Naive B cell (primary cell): ENCODE results near the gene CHIC2. TPM values are rescaled to one million over a fixed set of nuclear protein-coding genes. Genes with fewer than 3 reads are reported as not detected.

Experiments used
- ATAC-seq, 2 donors: fragments of 150-1000 bp; cut with Tn5 transposase; 2 replicates each; pipeline ENCODE4 v1.10.0; 2021; ENCODE audit warnings: low read depth in 2 of 2, mild to moderate bottlenecking in 2 of 2, moderate library complexity in 2 of 2
- DNase-seq: peaks from one replicate; pipeline ENCODE4 v3.0.0; 2022
- H3K27ac Mint-ChIP-seq, 6 donors: one replicate each; pipeline ENCODE4 v1.8.0; 2020 to 2022; ENCODE audit warnings: mild to moderate bottlenecking in 6 of 6, mixed read lengths in 6 of 6, moderate library complexity in 5 of 6, inconsistent platforms in 2 of 6
- H3K27me3 Mint-ChIP-seq, 3 donors: one replicate each; pipeline ENCODE4 v1.8.0; 2021 to 2022; ENCODE audit warnings: mixed read lengths in 3 of 3, mild to moderate bottlenecking in 1 of 3
- H3K36me3 Mint-ChIP-seq, 2 donors: one replicate each; pipeline ENCODE4 v1.8.0; 2020 to 2022; ENCODE audit warnings: mixed read lengths in 2 of 2, inconsistent platforms in 1 of 2, mild to moderate bottlenecking in 1 of 2
- H3K4me1 Mint-ChIP-seq, 3 donors: one replicate each; pipeline ENCODE4 v1.8.0; 2020 to 2022; ENCODE audit warnings: mixed read lengths in 3 of 3, inconsistent platforms in 1 of 3, mild to moderate bottlenecking in 1 of 3, moderate library complexity in 1 of 3
- H3K4me3 Mint-ChIP-seq, 8 donors: one replicate each; pipeline ENCODE4 v1.8.0; 2020 to 2022; ENCODE audit warnings: mild to moderate bottlenecking in 8 of 8, mixed read lengths in 8 of 8, moderate library complexity in 8 of 8, inconsistent platforms in 2 of 8
- H3K9me3 Mint-ChIP-seq, 7 donors: one replicate each; pipeline ENCODE4 v1.8.0; 2020 to 2022; ENCODE audit warnings: mixed read lengths in 7 of 7, mild to moderate bottlenecking in 5 of 7, inconsistent platforms in 2 of 7, moderate library complexity in 1 of 7
- polyA plus RNA-seq, 6 donors: library from polyadenylated mRNA; unstranded; fragments of 300-500 nt; fragmentation: Illumina TruSeq; gene quantifications; one replicate each; pipeline ENCODE4 v1.2.3, GENCODE V29; 2021; ENCODE audit warnings: low read depth in 6 of 6

The CHIC2 gene
- polyA plus RNA-seq, 6 donors from 2014 or later: 56.6 to 81.9 (median 63.5) TPM

DNA sequence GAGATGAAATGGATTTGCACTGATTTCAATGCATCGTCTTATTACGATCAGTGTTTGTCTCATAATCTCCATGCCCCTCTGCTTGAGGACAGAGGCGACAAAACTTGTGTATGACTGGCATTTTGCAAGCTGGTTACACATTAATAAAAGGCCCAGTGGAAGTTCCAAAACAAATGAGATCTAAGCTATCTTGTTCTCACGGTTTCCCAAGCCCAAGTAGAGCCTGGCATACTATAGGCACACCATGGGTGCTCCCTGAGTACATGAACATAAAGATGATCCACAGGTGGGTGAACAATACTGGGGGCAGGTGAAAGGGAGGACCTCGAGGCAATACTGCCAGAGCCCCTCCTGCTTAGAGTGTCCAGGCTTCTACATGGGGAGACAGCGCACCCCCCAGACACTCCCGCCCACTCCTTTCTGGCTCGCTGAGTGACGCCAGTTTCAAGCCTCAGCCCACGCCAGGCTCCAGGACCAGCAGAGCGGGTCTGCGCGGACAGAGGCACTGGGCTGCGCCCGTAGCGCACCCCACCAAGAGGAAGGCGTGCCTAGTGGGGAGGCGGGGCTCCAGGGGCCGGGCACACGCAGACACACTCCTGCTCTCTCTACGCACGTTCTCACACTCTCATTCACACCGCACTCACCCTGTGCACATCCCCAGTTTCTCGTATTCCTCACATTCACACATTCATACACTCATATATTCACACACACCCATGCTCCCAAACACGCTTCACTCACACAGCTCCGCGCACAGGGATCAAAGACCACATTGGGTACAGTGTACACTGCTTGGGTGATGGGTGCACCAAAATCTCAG, 26.6 kb upstream of the CHIC2 start:
- H3K4me3 Mint-ChIP-seq: peak overlapping the region; percentile 0 to 93 (median 86)
- H3K9me3 Mint-ChIP-seq: peaks cover 3 to 16% (median 5%) of the 10 kb centered on the region in 7 donors
- no peak for DNase-seq
- peaks cover 0 to 18% of the 10 kb centered on the region in 2 donors for H3K36me3 Mint-ChIP-seq
- H3K27ac Mint-ChIP-seq: peak overlapping the region in 1 of 6 donors; percentile 18
- H3K27me3 Mint-ChIP-seq: peaks cover 73 to 83% (median 76%) of the 10 kb centered on the region in 3 donors
- peaks cover 22 to 35% (median 34%) of the 10 kb centered on the region in 3 donors for H3K4me1 Mint-ChIP-seq
- peak; percentile 37 to 45 for ATAC-seq

- Mint-ChIP-seq H3K27me3 (peaks cover 70 to 77% (median 70%) of the 10 kb centered on the region in 3 donors), H3K4me3 (no peak overlapping the region), H3K36me3 (peaks cover 0 to 18% of the 10 kb centered on the region in 2 donors), H3K27ac (no peak overlapping the region), H3K9me3 (peaks cover 2 to 16% (median 5%) of the 10 kb centered on the region in 7 donors), H3K4me1 (peaks cover 22 to 33% (median 30%) of the 10 kb centered on the region in 3 donors)
- no peak for DNase-seq
- ATAC-seq: no peak
Measured at GRCh38 chr4:54090404-54090803, 26.0 kb upstream of the CHIC2 start.

- H3K27me3 Mint-ChIP-seq: peaks cover 65 to 72% (median 65%) of the 10 kb centered on the region in 3 donors
Measured at GRCh38 chr4:54089875-54090274, 25.5 kb upstream of the CHIC2 start.

DNA sequence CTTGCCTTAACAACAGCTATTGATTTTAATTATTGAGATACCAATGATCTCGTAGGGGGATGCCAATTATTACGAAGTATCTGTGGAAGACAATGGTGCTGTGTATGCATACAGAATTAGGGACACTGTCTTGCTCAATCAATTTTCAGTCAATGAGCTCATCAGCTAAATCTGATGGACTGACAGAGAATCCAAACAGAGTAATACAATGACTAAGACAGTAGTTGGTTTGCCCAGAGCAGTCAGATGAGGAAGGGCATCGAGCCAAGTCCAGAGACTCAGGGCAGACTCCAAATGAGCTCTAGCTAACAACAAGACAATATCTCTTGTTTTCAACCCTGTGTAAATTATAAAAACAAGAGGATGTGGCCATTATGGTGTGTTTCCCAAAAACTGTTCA, 20.9 kb upstream of the CHIC2 start:
- H3K27ac Mint-ChIP-seq: no peak overlapping the region
- no peak overlapping the region for H3K4me3 Mint-ChIP-seq
- H3K4me1 Mint-ChIP-seq: no peaks in the 10 kb centered on the region
- ATAC-seq: no peak
- H3K27me3 Mint-ChIP-seq: peaks cover 33 to 49% (median 46%) of the 10 kb centered on the region in 3 donors
- peaks cover 0 to 8% of the 10 kb centered on the region in 2 donors for H3K36me3 Mint-ChIP-seq
- DNase-seq: no peak
- H3K9me3 Mint-ChIP-seq: peaks cover 0 to 5% (median 0%) of the 10 kb centered on the region in 7 donors

More at GRCh38 chr4:54089875-54090274, 25.5 kb upstream of the CHIC2 start:
- no peak overlapping the region for H3K27ac Mint-ChIP-seq
- DNase-seq (no peak), ATAC-seq (no peak)
- H3K4me1 Mint-ChIP-seq: peaks cover 22 to 32% (median 29%) of the 10 kb centered on the region in 3 donors
- peak overlapping the region in 1 of 8 donors; percentile 24 for H3K4me3 Mint-ChIP-seq
- peaks cover 1 to 16% (median 5%) of the 10 kb centered on the region in 7 donors for H3K9me3 Mint-ChIP-seq
- peaks cover 0 to 18% of the 10 kb centered on the region in 2 donors for H3K36me3 Mint-ChIP-seq

DNA sequence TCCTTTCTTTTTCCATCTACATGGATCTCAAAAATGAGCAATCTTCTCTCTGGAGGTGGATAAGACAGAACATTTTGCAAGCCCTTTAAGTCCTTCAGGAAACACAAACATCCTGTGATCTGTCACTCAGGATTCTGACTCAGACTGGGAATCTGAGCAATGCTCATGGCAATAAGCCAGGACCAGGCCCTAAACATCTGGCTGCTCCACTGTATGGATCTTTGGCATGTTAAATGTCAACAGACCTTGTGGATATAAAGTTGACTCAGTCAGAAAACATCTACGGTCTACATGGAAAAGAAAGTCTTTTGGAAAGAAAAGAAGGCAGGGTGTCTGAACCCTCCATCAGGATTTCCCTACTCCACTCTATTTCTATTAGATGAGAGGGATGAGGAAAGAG, 17.8 kb upstream of the CHIC2 start:
- DNase-seq (no peak), ATAC-seq (no peak)
- no peaks in the 10 kb centered on the region for H3K4me1 Mint-ChIP-seq
- no peak overlapping the region for H3K4me3 Mint-ChIP-seq
- H3K36me3 Mint-ChIP-seq: no peaks in the 10 kb centered on the region
- peaks cover 0 to 2% (median 0%) of the 10 kb centered on the region in 7 donors for H3K9me3 Mint-ChIP-seq
- peaks cover 15 to 46% (median 39%) of the 10 kb centered on the region in 3 donors for H3K27me3 Mint-ChIP-seq
- H3K27ac Mint-ChIP-seq: no peak overlapping the region

DNA sequence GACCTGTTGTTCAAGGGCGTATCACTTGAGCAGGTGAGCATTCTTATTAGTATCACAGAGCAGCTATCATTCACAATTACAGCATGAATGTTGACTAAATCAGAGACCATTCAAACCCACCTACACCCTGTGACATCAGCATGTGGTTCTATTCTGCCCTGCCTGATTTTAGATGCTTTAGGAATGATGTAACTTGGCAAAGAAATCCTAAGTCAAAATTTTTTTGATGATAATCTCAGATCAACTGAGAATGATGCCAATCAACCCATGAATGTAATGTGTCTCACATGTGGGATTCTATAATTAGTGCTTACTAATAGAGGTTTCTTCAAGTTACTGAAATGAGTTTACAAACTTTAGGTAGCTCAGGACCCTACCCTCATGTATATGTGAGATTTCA, 13.4 kb upstream of the CHIC2 start:
- no peak for ATAC-seq
- Mint-ChIP-seq H3K36me3 (no peaks in the 10 kb centered on the region), H3K27me3 (peaks cover 19 to 40% (median 24%) of the 10 kb centered on the region in 3 donors), H3K9me3 (no peaks in the 10 kb centered on the region), H3K27ac (no peak overlapping the region), H3K4me3 (no peak overlapping the region), H3K4me1 (no peaks in the 10 kb centered on the region)
- no peak for DNase-seq

DNA sequence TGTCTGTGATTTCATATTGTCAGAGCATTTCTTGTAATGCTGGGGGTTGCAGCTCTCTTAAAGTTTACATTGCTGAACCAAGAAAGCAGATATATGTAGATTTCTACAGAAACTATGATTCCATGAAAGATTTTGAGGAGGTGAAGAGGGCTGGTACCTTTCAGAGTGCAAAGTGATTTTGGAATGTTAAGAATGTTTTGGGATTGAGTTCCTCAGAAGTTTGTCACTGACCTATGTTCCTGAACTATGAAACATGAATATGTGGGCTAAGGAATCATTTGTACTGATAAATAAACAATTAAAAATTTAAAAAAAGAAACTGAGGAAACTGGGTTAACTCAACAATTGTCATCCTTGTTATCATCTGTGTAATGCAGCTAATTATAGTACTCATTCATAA, 12.3 kb upstream of the CHIC2 start:
- DNase-seq (no peak), ATAC-seq (no peak)
- peaks cover 26 to 41% (median 29%) of the 10 kb centered on the region in 3 donors for H3K27me3 Mint-ChIP-seq
- H3K36me3 Mint-ChIP-seq: no peaks in the 10 kb centered on the region
- H3K9me3 Mint-ChIP-seq: peaks cover 0 to 4% (median 0%) of the 10 kb centered on the region in 7 donors
- no peak overlapping the region for H3K27ac Mint-ChIP-seq
- no peak overlapping the region for H3K4me3 Mint-ChIP-seq
- H3K4me1 Mint-ChIP-seq: no peaks in the 10 kb centered on the region

DNA sequence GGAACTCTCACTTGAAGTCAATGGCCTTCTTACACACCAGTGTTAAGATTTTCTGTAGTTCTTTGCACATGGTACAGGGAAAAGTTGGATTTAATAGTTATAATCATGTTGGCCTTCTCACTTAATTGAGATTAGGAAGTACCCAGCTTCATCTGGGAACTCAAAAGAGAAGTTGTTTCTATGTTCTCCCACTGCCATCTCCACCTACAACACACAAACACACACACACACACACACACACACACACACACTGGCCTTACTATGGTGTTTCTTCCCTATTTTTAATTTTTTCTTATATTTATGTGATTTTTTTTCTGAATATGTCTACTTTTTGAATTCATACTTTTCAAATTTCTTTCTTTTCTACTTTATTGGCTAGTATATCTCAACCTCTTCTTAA, 10.0 kb upstream of the CHIC2 start:
- ATAC-seq (no peak), DNase-seq (no peak)
- H3K27me3 Mint-ChIP-seq: peaks cover 23 to 40% (median 34%) of the 10 kb centered on the region in 3 donors
- no peaks in the 10 kb centered on the region for H3K4me1 Mint-ChIP-seq
- no peak overlapping the region for H3K4me3 Mint-ChIP-seq
- H3K36me3 Mint-ChIP-seq: no peaks in the 10 kb centered on the region
- peaks cover 0 to 4% (median 0%) of the 10 kb centered on the region in 7 donors for H3K9me3 Mint-ChIP-seq
- H3K27ac Mint-ChIP-seq: no peak overlapping the region

DNA sequence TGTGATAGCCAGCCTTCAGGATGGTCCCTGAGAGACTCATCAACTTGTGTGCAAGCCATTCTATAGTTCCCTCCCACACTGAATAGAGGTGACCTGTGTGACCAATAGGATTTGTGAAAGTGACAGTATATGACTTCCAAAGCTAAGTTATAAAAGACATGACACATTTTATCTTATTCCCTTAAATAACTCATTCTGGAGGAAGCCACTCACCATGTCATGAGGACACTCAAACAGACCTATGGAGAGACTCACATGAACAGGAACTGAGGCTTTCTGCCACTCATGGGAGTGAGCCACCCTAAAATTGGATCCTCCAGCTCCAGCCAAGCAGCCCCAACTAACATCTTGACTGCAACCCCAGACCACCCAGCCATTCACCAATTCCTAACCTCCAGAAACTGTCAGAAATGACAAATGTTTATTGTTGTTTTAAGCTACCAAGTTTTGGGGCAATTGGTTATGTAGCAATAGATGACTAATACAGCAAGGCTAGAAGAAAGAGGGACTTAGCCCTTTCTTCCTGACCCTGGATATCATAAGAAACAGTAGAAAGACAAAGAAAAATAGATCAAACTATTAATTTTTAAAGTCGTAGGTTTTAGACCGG, 9.0 kb upstream of the CHIC2 start:
- Mint-ChIP-seq H3K4me3 (no peak overlapping the region), H3K27ac (no peak overlapping the region), H3K9me3 (peaks cover 0 to 4% (median 0%) of the 10 kb centered on the region in 7 donors), H3K27me3 (peaks cover 23 to 44% (median 29%) of the 10 kb centered on the region in 3 donors), H3K36me3 (no peaks in the 10 kb centered on the region), H3K4me1 (no peaks in the 10 kb centered on the region)
- no peak for ATAC-seq
- no peak for DNase-seq

DNA sequence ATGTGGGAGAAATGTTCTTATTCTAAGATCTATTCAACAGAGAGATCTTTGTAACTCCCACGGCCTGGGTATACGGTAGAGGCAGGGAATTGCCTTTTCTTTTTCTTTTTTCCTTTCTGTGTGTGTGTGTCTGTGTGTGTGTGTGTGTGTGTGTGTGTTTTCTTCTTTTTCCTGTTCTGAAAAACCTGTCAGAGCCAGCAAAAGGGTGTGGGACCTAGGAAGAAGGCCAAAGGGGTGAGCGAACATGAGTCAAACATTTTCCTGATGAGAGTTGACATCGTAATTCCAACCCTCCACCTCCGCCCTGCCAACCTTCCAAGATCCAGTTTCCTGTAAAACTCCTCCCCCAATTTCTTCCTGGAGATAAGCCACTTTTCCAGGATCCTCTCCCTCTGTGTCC, 2.8 kb upstream of the CHIC2 start:
- ATAC-seq (no peak), DNase-seq (no peak)
- Mint-ChIP-seq H3K4me3 (peak overlapping the region in 1 of 8 donors; percentile 92), H3K4me1 (peaks cover 17 to 29% (median 20%) of the 10 kb centered on the region in 3 donors), H3K9me3 (peaks cover 0 to 1% (median 0%) of the 10 kb centered on the region in 7 donors), H3K36me3 (no peaks in the 10 kb centered on the region), H3K27ac (no peak overlapping the region), H3K27me3 (peaks cover 6 to 24% (median 17%) of the 10 kb centered on the region in 3 donors)

GRCh38 chr4:54066718-54067129, 2.3 kb upstream of the CHIC2 start:
- ATAC-seq (no peak), DNase-seq (no peak)
- H3K4me1 Mint-ChIP-seq: peaks cover 20 to 34% (median 24%) of the 10 kb centered on the region in 3 donors
- H3K9me3 Mint-ChIP-seq: peaks cover 0 to 1% (median 0%) of the 10 kb centered on the region in 7 donors
- H3K4me3 Mint-ChIP-seq: peak overlapping the region in 3 of 8 donors; percentile 36 to 92 (median 37)
- no peak overlapping the region for H3K27ac Mint-ChIP-seq
- no peaks in the 10 kb centered on the region for H3K36me3 Mint-ChIP-seq
- H3K27me3 Mint-ChIP-seq: peaks cover 6 to 23% (median 14%) of the 10 kb centered on the region in 3 donors

DNA sequence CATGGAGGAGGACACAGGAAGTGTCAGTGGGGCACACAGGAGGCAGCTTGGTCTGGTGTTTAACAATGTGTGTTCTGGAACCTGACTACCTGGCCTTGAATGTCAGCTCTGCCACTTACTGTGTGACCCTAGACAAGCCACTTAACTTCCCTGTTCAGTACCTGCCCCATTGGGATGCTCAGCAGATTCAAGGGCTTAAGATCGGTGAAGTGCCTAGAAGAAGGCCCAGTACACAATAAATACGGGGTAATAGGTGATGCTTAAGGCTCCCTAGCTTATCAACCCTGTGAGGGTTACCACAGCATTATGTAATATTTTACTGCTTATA, 1.6 kb upstream of the CHIC2 start:
- Mint-ChIP-seq H3K27ac (no peak overlapping the region), H3K4me1 (peaks cover 27 to 39% (median 29%) of the 10 kb centered on the region in 3 donors), H3K36me3 (no peaks in the 10 kb centered on the region), H3K4me3 (peak overlapping the region in 5 of 8 donors; percentile 20 to 92 (median 82)), H3K27me3 (peaks cover 6 to 22% (median 14%) of the 10 kb centered on the region in 3 donors), H3K9me3 (peaks cover 0 to 1% (median 0%) of the 10 kb centered on the region in 7 donors)
- DNase-seq (no peak), ATAC-seq (no peak)

DNA sequence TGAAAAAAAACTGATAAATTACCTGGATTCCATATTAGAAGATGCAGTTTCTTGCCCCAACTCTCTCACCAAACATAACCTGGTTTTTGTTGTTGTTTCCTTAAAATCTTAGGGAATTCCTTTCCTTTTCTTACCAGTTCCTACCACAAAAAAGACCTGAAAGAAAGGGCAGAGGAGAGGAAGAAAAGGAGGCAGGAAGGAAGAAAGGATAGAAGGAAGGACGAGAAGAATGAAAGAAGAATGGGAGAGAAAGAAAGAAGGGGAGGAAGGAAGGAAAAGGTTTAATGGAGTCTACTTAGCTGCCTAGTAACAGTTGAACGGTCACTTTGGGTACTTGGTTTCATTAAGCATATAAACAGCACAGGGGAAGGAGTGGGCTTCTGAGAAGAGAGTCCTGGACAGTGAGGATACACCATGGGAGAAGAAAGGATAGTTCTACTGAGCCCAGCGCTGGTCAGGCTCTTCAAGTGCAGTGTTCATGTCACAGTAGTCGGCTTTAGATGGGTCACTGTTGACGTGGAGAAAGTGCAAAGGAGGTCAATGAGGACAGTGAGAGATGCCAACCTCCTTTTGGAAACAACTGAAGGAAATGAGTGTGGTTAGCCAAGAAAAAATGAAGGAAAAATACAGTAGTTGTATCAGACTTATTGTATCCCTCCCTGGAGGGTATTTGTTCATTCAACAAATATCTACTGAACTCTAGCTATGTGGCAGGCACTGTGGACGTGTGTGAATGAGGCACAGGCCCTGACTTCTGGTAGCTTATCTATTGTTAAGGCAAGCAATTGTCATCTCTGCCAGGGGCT, 1.1 kb upstream of the CHIC2 start:
- peaks cover 29 to 40% (median 30%) of the 10 kb centered on the region in 3 donors for H3K4me1 Mint-ChIP-seq
- H3K27me3 Mint-ChIP-seq: peaks cover 6 to 17% (median 14%) of the 10 kb centered on the region in 3 donors
- peak overlapping the region in 5 of 6 donors; percentile 39 to 96 (median 76) for H3K27ac Mint-ChIP-seq
- DNase-seq: no peak
- H3K4me3 Mint-ChIP-seq: peak overlapping the region; percentile 72 to 97 (median 88)
- ATAC-seq: no peak
- H3K9me3 Mint-ChIP-seq: peaks cover 0 to 1% (median 0%) of the 10 kb centered on the region in 7 donors
- no peaks in the 10 kb centered on the region for H3K36me3 Mint-ChIP-seq
